Stimulated activated CD4-positive, alpha-beta T cell treated with anti-CD3 and anti-CD28 coated beads, Interleukin-15, amount 100 ng/mL, for 24 hours (primary cell): ENCODE results near the gene TRAF6.
A peak's percentile ranks its signal among the peaks of the same experiment; 100 is the strongest.

Experiments used
- DNase-seq: peaks from one replicate; pipeline ENCODE4 v3.0.0-alpha.2; 2020

Gene TRAF6

DNA sequence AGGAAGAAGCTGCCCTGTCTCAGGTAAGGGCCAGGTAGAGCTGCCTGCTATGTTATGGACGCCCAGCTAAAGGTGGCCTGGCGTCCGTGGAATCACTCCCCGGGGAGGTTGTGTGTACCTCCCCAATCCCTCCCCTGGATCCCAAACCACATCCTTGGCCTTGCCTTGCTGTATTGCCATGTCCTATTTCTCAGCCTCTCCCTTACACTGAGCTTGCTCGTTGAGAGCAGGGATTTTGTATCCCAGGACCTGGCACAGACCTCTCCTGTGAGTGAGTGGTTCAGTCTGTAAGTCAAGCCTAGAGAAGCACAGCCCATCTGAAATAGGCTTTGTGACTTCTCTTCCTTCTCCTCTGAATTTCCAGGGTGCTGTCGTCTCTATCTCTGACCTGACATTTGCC is 53.9 kb downstream of the TRAF6 start:
- DNase-seq: no peak

DNA sequence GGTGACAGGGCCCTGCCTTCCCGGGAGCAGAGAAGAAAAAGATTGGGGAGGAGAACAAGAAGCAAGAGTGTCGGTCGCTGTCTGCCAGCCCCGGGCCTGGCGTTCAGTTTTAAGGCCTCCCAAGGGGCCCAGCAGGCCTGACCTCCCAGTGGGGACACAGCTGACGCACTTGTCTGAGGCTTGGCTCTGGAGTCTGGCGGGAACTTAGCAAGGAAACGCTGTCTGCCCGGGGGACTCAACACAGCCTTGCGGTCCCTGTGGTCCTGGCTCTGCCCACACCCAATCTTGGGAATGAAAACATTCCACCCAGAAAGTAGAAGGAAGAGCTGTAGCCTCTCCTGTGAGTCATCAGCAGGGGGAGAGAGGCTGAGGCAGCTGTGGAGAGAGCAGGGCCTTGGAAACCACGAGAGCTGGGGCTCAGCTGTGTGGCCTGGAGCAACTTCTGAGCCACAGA is 54.4 kb downstream of the TRAF6 start:
- DNase-seq: no peak

- DNase-seq: no peak
These were observed 55.0 kb downstream of the TRAF6 start for GRCh38 chr11:36454941-36455631.

DNA sequence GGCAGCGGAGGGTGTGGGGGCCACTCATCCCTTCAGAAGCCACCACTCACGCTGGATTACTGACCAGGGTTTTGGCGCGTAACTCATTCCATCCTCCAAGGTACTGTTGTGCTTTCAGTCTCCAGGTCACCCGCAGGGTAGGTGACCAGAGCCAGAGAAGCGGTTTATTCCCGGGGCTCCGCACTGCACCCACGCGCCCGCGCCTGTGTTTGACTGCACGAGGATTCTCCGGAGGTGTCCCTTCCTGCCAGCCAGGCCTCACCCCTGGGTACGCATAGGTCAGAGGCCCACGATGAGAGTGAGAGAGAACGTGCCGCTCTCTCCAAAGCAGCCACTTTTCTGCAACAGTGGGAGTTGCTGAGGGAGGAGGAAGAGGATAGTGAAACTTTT is 55.5 kb downstream of the TRAF6 start:
- no peak for DNase-seq

GRCh38 chr11:36453678-36454077 is 56.4 kb downstream of the TRAF6 start:
- no peak for DNase-seq

- no peak for DNase-seq
These were observed 57.1 kb downstream of the TRAF6 start for GRCh38 chr11:36452961-36453360.

DNA sequence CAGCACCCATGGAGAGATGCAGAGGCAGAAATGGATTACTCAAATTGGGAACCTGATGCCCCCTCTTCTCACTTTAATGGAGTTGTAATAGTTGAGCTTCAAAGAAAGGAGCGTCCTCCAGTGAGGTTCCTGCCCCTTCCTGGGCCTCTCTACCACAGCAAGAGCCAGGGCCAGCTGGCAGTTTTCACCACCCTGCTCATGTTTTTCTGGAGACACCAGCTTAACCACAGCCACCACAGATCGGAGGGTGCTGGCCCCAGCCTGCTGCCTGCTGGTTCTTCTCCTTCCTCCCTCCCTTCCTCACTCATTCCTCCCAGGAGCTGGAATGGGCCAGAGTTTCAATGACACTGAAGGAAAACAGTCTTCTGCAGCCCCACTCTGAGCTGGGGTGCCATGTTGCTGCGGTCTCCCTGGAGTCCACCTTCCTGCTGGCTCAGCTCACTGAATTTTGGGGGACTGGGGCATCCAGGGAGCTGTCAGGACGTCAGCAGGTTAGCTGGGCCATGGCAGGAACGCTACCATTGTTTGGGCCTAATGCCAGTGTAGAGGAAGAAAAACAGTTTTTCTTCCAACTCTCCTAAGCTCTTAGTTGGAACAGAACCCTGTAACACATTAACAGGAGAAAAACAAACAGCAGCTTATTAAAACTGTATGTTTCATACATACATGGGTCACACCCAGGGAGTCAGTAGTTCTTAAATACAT is 57.7 kb downstream of the TRAF6 start:
- DNase-seq: peak; percentile 23

DNA sequence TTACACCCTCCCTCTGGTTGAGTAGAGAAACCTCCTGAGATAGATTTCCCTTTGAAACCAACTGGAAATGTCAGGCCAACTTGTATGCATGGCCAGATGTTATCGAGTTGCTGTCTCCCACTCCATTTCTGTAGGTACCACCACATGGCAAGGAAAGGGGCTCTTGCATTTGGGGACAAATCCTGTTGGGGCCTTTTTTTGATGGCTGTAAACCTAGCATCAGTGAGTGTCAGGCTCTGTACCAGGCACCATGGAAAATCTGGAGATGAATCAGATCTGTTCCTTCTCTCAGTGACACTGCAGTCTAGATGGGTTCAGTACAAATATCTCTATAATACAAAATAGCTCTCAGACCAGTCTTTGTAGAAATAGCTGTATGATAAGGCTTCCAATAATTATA is 58.4 kb downstream of the TRAF6 start:
- no peak for DNase-seq

GRCh38 chr11:36451045-36451444 is 59.0 kb downstream of the TRAF6 start:
- no peak for DNase-seq

GRCh38 chr11:36450110-36450572 is 59.9 kb downstream of the TRAF6 start:
- no peak for DNase-seq

DNA sequence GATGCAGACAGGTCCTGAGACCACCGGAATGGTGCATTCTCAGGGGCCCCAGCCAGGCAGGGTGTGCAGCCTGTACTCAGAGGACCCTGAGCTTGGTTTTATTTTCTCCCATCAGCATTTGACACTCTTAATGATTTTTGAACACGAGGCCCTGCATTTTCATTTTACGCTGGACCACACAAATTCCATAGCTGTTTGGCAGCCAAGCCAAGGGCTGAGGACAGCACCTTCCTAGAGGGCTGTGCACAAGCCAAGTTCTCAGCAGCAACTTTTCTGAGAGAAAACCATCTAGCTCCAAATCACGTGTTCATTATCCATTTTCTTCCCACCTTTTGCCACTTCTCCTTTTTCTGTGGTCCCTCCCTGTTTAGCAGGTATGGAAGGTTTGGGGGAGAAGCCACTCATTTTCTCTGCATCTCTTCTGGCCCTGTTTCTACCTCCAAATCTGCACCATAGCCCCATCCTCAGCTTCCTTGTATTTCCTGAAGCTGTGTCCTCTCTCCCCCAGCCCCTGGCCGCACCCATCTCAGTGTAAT is 60.4 kb downstream of the TRAF6 start:
- no peak for DNase-seq

DNA sequence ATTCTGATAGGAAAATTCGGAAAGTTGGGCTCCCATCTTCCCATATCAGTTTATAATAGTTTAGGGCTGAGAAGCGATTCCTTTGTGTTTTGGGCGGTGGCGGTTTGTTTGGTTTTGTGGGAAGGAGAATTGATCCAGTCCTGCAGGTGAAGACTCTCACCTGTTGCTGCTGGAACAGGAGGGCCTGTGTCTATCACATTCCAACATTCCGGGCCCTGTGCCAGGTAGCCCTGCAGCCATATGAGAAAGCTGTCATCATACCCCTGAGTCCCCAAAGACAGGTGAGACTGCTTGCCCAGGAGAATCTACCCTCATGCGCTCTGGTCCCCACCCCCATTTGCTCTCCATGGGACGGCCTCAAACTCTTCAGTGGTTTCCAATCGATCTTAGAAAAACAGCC is 62.1 kb downstream of the TRAF6 start:
- DNase-seq: no peak

DNA sequence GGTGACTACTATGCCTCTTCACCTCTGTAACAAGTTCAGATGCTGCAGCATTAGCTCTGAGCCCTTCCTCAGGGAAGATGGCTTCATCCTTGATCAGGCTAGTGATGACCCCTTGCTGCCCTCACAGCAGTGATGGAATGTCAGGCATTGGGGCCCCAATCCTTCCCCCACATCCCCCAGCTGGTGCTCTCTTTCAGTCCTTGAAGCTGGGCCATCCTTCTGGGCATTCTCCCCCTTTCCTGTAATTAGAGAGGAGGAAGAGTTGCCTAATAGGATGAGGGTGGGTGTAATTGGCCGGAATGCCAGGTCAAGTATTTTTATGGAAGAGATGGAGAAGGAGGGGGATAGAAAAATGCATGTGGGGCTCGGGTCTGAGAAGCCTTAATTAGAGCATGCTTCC is 62.6 kb downstream of the TRAF6 start:
- DNase-seq: no peak

DNA sequence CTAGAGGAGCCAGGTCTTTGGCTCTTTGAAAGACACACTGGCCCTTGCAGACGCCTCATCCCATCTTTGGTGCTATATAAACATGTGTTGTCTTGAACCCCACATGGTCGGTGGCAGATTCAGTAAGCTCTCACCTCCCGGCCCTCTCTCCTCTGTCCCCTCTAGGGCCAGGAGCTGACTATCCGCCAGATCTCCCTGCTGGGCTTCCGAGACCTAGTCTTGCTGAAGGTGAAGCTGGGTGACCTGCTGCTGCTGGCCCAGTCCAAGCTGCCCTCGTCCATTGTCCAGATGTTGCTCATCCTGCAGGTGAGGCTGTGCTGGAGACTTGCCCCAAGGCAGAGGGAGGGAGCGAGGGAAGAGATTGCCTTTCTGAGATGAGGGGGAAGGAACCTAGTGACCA is 63.9 kb downstream of the TRAF6 start:
- DNase-seq: no peak

GRCh38 chr11:36443661-36444060 is 66.4 kb downstream of the TRAF6 start:
- no peak for DNase-seq

DNA sequence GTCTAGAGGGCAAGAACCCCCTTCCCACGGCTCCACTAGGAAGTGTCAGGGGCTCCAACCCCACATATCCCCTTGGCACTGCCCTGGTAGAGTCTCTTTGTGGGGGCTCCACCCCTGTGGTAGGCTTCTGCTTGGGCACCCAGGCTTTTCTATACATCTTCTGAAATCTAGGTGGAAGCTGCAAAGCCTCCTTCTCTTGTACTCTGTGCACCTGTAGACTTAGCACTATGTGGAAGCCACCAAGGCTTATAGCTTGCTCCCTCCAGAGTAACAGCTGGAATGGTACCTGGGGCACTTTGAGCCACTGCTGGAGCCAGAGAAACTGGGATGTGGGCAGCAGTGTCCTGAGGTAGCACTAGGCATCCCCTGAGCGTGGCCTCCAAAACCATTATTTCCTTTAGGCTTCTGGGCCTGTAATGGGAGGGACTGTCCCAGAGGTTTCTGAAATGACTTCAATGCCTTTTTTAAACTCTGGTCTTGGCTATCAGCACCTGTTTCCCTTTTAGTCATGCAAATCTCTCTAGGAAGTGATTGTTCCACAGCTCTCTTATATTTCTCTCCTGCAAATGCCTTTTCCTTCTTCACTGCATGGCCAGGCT is 68.4 kb downstream of the TRAF6 start:
- peak; percentile 15 for DNase-seq

GRCh38 chr11:36438126-36438525 is 71.9 kb downstream of the TRAF6 start:
- DNase-seq: no peak

- no peak for DNase-seq
These were observed 72.7 kb downstream of the TRAF6 start for GRCh38 chr11:36437413-36437812.
